Loucy (cell line): ENCODE results near the gene EIF2S3.

ENCODE experiments used
- EZH2phosphoT487 ChIP-seq: fragments of 200-600 bp; IDR thresholded peaks from 2 replicates; pipeline ENCODE4 v1.6.1; 2018; ENCODE audit warnings: antibody characterized with exemption, mild to moderate bottlenecking, moderate library complexity, borderline replicate concordance
- TF ChIP-seq, protein P1 (sequence below): fragments of 200-600 bp; sonication (generic); conservative IDR thresholded peaks from 2 replicates; pipeline ENCODE4 v1.5.1; 2014; ENCODE audit warnings: mild to moderate bottlenecking, antibody characterized with exemption, low read length

DNA sequence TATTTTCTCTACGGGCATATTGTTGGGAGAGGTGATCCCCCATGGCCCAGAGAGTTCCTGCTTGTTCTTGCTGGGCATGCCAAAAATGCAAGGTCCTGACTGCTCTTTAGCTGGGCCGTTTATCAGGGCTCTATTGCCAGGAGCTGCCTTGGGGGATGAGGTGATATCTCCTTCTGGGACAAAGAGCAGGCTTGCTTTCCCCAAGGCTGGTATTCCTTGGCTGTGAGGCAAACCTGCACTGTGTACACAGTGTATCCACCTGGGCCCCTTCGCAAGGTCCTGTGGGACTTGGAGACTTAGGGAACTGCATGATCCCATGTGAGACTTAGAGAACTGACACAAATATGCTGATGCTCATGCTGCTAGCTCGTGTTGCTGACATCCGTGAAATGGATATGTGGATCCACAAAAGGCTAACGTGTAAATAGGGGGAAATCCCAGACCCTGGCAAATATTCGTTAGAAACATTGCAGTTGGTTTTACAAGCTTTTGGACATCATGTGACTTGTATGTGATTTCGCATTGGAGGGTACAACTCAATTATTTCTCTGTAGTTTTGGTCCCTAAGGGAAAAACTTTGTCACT lies 70.4 kb downstream of the EIF2S3 start:
- TF ChIP-seq, protein P1, sequence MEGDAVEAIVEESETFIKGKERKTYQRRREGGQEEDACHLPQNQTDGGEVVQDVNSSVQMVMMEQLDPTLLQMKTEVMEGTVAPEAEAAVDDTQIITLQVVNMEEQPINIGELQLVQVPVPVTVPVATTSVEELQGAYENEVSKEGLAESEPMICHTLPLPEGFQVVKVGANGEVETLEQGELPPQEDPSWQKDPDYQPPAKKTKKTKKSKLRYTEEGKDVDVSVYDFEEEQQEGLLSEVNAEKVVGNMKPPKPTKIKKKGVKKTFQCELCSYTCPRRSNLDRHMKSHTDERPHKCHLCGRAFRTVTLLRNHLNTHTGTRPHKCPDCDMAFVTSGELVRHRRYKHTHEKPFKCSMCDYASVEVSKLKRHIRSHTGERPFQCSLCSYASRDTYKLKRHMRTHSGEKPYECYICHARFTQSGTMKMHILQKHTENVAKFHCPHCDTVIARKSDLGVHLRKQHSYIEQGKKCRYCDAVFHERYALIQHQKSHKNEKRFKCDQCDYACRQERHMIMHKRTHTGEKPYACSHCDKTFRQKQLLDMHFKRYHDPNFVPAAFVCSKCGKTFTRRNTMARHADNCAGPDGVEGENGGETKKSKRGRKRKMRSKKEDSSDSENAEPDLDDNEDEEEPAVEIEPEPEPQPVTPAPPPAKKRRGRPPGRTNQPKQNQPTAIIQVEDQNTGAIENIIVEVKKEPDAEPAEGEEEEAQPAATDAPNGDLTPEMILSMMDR, result no peak
- no peak for TF ChIP-seq EZH2phosphoT487
